Midbrain (tissue), 1 donor: ENCODE data around the gene EPC2.
"Not testable (repeated sequence)": the region's sequence is repeated elsewhere in the genome, so short reads cannot be mapped to it uniquely, and the experiment has no call there.

Experiments
- DNase-seq: peaks from one replicate; lab custom pipeline; 2025; lab: John Stamatoyannopoulos, UW

Gene EPC2

GRCh38 chr2:148674063-148675020, 29.8 kb downstream of the EPC2 start:
- no peak for DNase-seq

GRCh38 chr2:148675708-148676107, 31.2 kb downstream of the EPC2 start:
- DNase-seq: no peak

GRCh38 chr2:148678302-148679179, 34.0 kb downstream of the EPC2 start:
- not testable (repeated sequence) for DNase-seq

GRCh38 chr2:148680462-148680861, 35.9 kb downstream of the EPC2 start:
- no peak for DNase-seq

- no peak for DNase-seq
These were observed 36.9 kb downstream of the EPC2 start for GRCh38 chr2:148681443-148681842.

GRCh38 chr2:148681862-148682261, 37.3 kb downstream of the EPC2 start:
- DNase-seq: not testable (repeated sequence)

GRCh38 chr2:148684507-148684906, 40.0 kb downstream of the EPC2 start:
- DNase-seq: no peak

- no peak for DNase-seq
These were observed 43.0 kb downstream of the EPC2 start for GRCh38 chr2:148687543-148687942.

- not testable (repeated sequence) for DNase-seq
These were observed 43.5 kb downstream of the EPC2 start for GRCh38 chr2:148688011-148688410.

- DNase-seq: no peak
These were observed 52.4 kb downstream of the EPC2 start for GRCh38 chr2:148696985-148697384.

GRCh38 chr2:148699830-148700229, 55.3 kb downstream of the EPC2 start:
- no peak for DNase-seq

GRCh38 chr2:148701039-148701438, 56.5 kb downstream of the EPC2 start:
- no peak for DNase-seq

GRCh38 chr2:148701877-148702276, 57.3 kb downstream of the EPC2 start:
- DNase-seq: no peak

- DNase-seq: no peak
These were observed 57.9 kb downstream of the EPC2 start for GRCh38 chr2:148702475-148702874.

GRCh38 chr2:148704247-148704646, 59.7 kb downstream of the EPC2 start:
- no peak for DNase-seq

- DNase-seq: no peak
These were observed 71.9 kb downstream of the EPC2 start for GRCh38 chr2:148716378-148716920.

- no peak for DNase-seq
These were observed 73.5 kb downstream of the EPC2 start for GRCh38 chr2:148718039-148718438.

GRCh38 chr2:148719195-148719749, 74.7 kb downstream of the EPC2 start:
- DNase-seq: no peak

- no peak for DNase-seq
These were observed 75.4 kb downstream of the EPC2 start for GRCh38 chr2:148719941-148720436.

- DNase-seq: no peak
These were observed 76.0 kb downstream of the EPC2 start for GRCh38 chr2:148720501-148721001.

- DNase-seq: no peak
These were observed 77.0 kb downstream of the EPC2 start for GRCh38 chr2:148721520-148721931.
